ENCODE data around the gene UPK3BL1. TPM values are rescaled to one million over a fixed set of nuclear protein-coding genes. Genes with fewer than 3 reads are reported as not detected.
"Not testable (repeated sequence)": the region's sequence is repeated elsewhere in the genome, so short reads cannot be mapped to it uniquely, and the experiment has no call there.

UPK3BL1 gene
- total RNA-seq, 1 donor from 2014 or later: 15.7 TPM

- DNase-seq (ENCODE audit: low spot score): not testable (repeated sequence)
Measured at GRCh38 chr7:102630622-102631021, 12.0 kb downstream of the UPK3BL1 start.

DNA sequence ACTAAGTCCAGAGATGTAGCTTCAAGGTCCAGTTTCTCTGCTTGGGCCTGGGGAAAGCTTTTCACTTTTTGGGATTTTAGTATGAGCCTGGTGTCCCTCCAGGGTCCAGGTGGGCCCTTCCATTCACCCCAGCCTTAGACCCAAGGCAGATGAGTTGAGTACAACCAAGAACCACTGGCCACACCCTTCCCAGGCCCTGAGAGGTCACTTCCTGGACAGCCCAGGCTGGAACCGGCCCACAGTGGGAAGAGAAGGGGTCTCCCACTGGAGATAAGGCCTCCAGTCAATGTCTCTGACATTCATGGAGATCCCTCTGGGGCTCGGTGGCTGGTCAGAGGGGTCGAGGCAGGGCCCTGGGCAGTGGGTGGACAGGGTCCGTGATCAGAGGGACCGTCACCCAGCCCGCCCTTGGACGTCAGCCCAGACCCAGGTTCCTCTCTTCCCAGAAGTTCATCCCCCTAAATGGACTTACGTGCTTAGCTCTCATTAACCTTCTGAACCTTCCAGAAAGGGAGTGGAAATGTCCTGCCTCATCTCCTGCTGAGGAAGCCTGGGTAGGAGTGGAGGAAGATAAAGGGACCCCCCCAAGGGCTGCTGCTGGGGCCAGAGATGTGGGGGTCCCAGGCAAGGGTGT lies 15.2 kb downstream of the UPK3BL1 start:
- DNase-seq (ENCODE audit: low spot score): not testable (repeated sequence)

- not testable (repeated sequence) for DNase-seq (ENCODE audit: low spot score)
Measured at GRCh38 chr7:102618122-102618521, 24.5 kb downstream of the UPK3BL1 start.

DNA sequence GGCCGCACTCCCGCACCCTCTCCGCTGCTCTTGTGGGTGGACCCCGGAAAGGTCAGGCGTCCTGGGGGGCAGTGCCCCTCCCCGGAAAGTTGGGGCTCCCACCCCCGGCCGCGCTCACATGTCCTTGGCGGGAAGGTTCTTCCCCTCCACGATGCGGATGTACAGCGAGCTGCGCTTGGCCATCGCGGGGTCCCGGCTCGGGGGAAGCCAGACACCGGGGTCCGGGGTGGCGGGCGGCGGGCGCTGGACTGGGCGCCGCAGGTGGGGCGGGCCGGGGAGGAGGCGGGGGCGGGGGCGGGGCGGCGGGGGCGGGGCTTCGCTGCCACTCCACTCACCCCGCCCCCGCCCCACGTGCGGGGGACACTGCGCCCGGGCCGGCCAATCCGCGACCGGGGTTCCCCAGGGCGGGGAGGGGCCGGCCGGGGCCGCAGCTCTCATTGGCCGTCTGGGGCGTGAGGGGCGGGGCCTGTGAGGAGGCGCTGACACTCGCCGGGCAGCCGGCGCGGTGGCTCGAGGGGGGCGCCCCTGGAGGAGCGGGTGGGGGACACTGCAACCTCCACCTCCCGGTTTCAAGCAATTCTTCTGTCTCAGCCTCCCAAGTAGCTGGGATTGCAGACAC lies 26.0 kb downstream of the UPK3BL1 start, which contains the start of gene RASA4:
Gene RASA4 (minus strand): TSS at position 250 of the 619 bp plus-strand sequence. CDS start 67 bp downstream, at position 183.
- peak; percentile 86 for DNase-seq (ENCODE audit: low spot score)

- not testable (repeated sequence) for DNase-seq (ENCODE audit: low spot score)
Measured at GRCh38 chr7:102615930-102616329, 26.7 kb downstream of the UPK3BL1 start.

DNA sequence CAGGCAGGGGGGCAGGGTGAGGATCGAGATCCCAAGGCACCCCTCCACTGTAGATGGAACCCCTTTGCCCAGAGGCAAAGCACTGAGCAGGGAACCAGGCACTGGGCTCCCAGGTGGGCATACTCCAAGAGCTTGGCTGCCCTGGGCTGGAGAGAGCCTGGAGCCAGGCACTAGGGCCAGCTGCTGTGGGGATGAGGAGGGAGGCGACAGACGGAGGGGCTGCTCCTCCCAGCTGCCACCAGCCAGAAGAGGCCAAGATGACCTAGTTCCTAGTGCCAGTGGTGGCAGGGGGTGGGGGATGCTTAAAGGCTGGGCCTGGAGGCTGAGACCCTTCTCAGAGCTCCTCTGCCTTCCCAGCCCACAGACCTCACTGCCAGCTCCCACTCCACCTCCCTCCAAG lies 27.7 kb downstream of the UPK3BL1 start:
- not testable (repeated sequence) for DNase-seq (ENCODE audit: low spot score)

- DNase-seq (ENCODE audit: low spot score): not testable (repeated sequence)
Measured at GRCh38 chr7:102614346-102614697, 28.3 kb downstream of the UPK3BL1 start.

- peak; percentile 68 for DNase-seq (ENCODE audit: low spot score)
Measured at GRCh38 chr7:102613575-102614345, 28.8 kb downstream of the UPK3BL1 start.

GRCh38 chr7:102611675-102612325 lies 30.8 kb downstream of the UPK3BL1 start:
- DNase-seq (ENCODE audit: low spot score): peak; percentile 87

GRCh38 chr7:102611013-102611674 lies 31.4 kb downstream of the UPK3BL1 start:
- DNase-seq (ENCODE audit: low spot score): not testable (repeated sequence)

DNA sequence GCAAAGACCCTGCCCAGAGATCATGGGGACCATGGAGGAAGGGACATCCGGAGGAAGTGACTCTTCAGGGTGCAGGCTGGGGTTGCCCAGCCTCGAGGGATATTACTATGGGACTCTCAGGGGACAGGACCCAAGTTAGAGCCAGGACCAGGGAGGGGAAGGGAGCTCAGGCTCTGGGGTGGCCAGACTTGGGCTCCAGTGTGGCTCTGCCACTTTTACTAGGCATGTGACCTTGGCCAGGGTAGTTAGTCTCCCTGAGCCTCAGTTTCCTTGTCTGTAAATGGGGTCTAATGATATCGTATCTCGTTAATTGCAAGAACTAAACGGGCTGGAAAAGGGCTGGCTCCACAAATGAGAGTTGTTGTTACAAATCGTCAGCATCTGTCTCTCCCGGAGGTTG lies 32.1 kb downstream of the UPK3BL1 start:
- not testable (repeated sequence) for DNase-seq (ENCODE audit: low spot score)

GRCh38 chr7:102609734-102610133 lies 32.9 kb downstream of the UPK3BL1 start:
- DNase-seq (ENCODE audit: low spot score): not testable (repeated sequence)

DNA sequence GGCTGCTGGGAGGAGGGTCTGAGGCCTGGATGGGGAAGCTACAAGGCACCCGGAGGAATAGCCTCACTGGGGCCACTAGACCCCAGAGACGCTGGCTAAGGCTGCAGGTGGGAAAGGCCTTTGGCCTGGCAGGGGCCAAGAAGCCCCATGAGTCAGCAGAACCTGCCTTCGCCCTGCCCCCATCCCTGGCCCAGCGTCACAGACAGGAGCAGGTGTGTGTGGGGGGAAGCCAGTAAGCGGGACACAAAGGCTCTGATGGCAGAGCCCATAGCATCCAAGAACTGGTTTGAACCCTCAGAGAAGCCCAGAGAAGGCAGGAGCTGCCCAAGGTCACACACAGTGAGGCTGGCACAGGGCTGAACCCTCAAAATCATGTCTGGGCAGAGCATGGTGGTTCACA lies 35.7 kb downstream of the UPK3BL1 start:
- not testable (repeated sequence) for DNase-seq (ENCODE audit: low spot score)

DNA sequence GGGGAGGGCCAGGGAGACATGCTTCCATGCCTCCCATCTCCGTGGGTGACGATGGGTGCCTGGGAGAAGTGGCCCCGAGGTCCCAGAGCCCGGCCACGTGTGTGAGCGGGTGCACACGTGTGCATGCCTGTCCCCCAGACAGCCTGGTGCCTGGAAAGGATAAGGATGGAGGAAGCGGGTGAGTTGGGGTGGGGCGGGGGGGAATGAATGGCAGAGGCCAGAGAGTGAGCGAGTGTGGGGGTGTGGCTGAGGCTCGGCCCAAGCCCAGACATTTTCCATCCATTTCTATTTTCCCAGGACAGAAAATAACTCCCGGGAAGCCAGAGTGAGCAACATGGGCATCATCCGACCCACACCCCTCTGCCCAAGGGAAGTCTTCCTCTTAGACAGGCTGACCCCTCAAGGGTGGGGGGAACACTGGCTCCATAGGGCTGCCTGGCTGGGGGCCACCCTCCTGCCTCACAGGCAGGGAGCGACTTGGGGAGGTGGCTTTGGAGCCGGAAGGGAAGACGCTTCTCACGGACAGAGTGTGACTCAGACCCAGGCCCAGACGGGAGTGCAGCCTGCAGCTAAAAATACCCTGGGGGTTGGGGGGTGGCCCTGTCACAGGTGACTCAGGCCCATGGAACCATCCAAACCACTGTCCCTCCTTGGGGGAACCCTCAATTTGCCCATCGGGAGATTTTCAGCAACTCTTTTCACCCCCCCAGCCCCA lies 38.0 kb downstream of the UPK3BL1 start:
- DNase-seq (ENCODE audit: low spot score): not testable (repeated sequence)

- not testable (repeated sequence) for DNase-seq (ENCODE audit: low spot score)
Measured at GRCh38 chr7:102602317-102602716, 40.3 kb downstream of the UPK3BL1 start.

DNA sequence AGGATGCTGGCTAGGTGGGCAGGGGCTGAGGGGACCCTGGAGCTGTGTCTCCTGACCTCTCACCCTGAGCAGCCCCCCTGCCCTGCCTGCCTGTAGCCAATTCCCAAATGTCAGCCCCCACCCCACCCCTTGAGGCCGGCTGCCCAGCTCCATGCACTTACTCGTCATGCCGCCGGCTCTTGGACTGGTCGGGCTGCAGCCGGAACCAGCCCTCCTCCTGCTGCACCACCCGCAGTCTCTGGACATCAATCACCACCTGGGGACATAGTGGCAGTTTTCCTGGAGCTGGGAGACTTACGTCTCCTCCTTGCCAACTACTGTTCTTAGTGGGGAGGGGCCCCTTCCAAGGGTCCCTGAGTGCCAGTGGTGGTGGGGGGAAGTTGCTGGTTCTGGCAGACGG lies 42.9 kb downstream of the UPK3BL1 start:
- DNase-seq (ENCODE audit: low spot score): not testable (repeated sequence)

- not testable (repeated sequence) for DNase-seq (ENCODE audit: low spot score)
Measured at GRCh38 chr7:102596036-102596435, 46.6 kb downstream of the UPK3BL1 start.

DNA sequence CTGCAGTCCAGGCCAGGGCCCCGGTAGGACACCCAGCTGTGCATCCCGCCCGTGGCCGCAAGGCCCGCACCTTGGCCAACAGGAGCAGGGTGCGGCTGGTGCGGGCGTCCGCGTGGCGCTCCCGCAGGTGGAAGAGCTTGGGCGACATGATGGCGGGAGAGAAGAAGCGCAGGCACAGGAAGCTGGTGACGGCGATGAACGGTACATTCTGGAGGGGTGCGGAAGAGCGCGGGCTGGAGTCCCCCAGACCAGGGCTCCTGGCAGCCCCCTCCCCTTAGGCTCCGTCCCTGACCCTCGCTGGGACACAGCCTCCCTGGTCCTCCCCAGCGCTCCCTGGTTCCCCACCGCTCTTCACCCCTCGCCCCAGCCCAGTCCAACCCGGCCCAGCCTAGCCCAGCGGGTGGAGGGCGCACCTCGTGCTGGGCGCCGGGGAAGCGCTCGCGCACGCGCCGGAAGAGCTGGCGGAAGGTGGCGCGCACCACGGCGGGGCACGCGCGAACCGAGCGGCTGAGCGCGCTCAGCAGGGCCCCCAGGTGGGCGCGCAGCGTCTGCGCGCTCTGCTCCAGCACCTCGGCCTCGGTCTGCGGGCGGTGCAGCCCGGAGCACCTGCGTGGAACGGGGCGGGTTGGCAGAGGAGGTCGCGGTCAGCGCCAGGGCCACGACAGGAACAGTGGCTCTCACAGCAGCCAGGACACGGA lies 48.8 kb downstream of the UPK3BL1 start:
- DNase-seq (ENCODE audit: low spot score): not testable (repeated sequence)

DNA sequence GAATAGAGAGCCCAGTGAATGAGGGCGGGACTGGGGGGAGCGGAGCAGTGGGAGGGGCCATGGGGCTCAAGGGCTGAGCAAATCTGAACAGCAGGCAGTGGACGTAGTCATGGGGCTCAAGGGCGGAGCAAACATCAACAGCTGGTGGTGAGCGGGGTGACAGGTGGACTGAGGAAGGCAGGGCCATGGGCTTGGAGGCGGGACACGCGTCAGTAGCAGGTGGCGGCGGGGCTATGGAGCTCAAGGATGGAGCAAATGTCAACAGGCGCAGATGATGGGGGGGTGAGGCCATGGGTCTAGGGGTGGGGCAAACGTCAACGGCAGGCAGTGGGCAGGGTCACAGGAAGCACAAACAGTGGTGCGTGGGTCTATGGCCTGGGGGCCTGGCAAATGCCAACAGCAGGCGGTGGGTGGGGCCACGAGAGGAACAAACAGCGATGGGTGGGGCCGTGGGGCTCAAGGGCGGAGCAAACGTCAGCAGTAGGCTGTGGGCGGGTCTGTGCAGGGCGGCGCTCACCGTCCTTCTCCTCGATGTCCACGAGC lies 50.0 kb downstream of the UPK3BL1 start:
- DNase-seq (ENCODE audit: low spot score): not testable (repeated sequence)

Measured in mesenteric fat pad (tissue), 1 donor.